H1 (cell line): Measurements from ENCODE around the gene RD3L. TPM values are rescaled to one million over a fixed set of nuclear protein-coding genes. Genes with fewer than 3 reads are reported as not detected.
A peak's percentile ranks its signal among the peaks of the same experiment; 100 is the strongest.

Experiments used
- CTCF ChIA-PET: fragments of 300-600 bp; sonication (Branson Sonifier 250); formaldehyde crosslinking; loops from one replicate; lab custom pipeline; 2021; ENCODE audit not compliant: partially characterized antibody; lab: Charles Lee
- POLR2A ChIA-PET: fragments of 300-600 bp; sonication (Branson Sonifier 250); formaldehyde crosslinking; loops from one replicate; lab custom pipeline; 2021; ENCODE audit warnings: inconsistent platforms; ENCODE audit not compliant: partially characterized antibody; lab: Charles Lee
- DNase-seq, 2 experiments: peaks; one replicate each; pipeline versions ENCODE4 v3.0.0 to v3.0.0-alpha.2; 2010 to 2022; ENCODE audit warnings: low spot score in 2 of 2, low read depth in 1 of 2, mixed read lengths in 1 of 2
- FAIRE-seq: peaks from 2 replicates; lab custom pipeline; 2011; peaks lifted over from hg19 to GRCh38; lab: Jason Lieb, UNC
- H2AFZ ChIP-seq: 2 replicates; pipeline ENCODE4 v1.8.1; 2012; ENCODE audit warnings: low read length, inconsistent platforms
- H2AK5ac ChIP-seq: 2 replicates; pipeline ENCODE4 v1.6.1; 2013; ENCODE audit warnings: low read depth, low read length
- H2BK120ac ChIP-seq: replicated peaks from 2 replicates; pipeline ENCODE3; 2013; ENCODE audit warnings: low read depth, low read length, inconsistent platforms
- H2BK12ac ChIP-seq: 2 replicates; pipeline ENCODE4 v1.6.1; 2013; ENCODE audit warnings: low read depth, low read length
- H2BK15ac ChIP-seq: 2 replicates; pipeline ENCODE4 v1.6.1; 2013; ENCODE audit warnings: low read length
- H2BK20ac ChIP-seq: 2 replicates; pipeline ENCODE4 v1.6.1; 2013; ENCODE audit warnings: low read length
- H2BK5ac ChIP-seq: 2 replicates; pipeline ENCODE4 v1.6.1; 2013; ENCODE audit warnings: low read depth, low read length
- H3K14ac ChIP-seq: 2 replicates; pipeline ENCODE4 v1.6.1; 2013; ENCODE audit warnings: inconsistent platforms; ENCODE audit not compliant: insufficient read length
- H3K18ac ChIP-seq: 2 replicates; pipeline ENCODE4 v1.6.1; 2013; ENCODE audit warnings: low read length; ENCODE audit errors: extremely low read depth
- H3K23ac ChIP-seq: 2 replicates; pipeline ENCODE4 v1.6.1; 2013; ENCODE audit warnings: inconsistent platforms; ENCODE audit not compliant: insufficient read length
- H3K23me2 ChIP-seq: 2 replicates; pipeline ENCODE4 v1.6.1; 2013; ENCODE audit warnings: low read depth, low read length
- H3K27ac ChIP-seq: 2 replicates; pipeline ENCODE4 v1.6.1; 2011; ENCODE audit warnings: low read depth, low read length, inconsistent platforms
- H3K27me3 ChIP-seq, 4 experiments: replicated peaks in 1 of 4; 1 replicate in 1 of 4; 2 replicates in 3 of 4; pipeline versions ENCODE4 v1.6.1 to v1.8.1; 2011 to 2013; ENCODE audit warnings: low read length in 3 of 4, mild to moderate bottlenecking in 3 of 4, inconsistent platforms in 2 of 4, mixed read lengths in 2 of 4, moderate library complexity in 1 of 4; ENCODE audit not compliant: control insufficient read depth in 3 of 4, insufficient read depth in 3 of 4; ENCODE audit errors: extremely low read depth in 1 of 4
- H3K36me3 ChIP-seq, 4 experiments: 2 replicates each; pipeline versions ENCODE4 v1.6.1 to v1.8.1; 2011 to 2013; ENCODE audit warnings: mild to moderate bottlenecking in 4 of 4, low read length in 3 of 4, moderate library complexity in 2 of 4, control low read depth in 1 of 4, inconsistent platforms in 1 of 4; ENCODE audit not compliant: insufficient read depth in 4 of 4, control insufficient read depth in 2 of 4
- H3K4ac ChIP-seq: replicated peaks from 2 replicates; pipeline ENCODE3; 2013; ENCODE audit warnings: low read length, low read depth, mixed read lengths, inconsistent platforms; ENCODE audit not compliant: insufficient read length
- H3K4me1 ChIP-seq, 4 experiments: replicated peaks in 1 of 4; 1 replicate in 1 of 4; 2 replicates in 3 of 4; pipeline versions ENCODE4 v1.6.1 to v1.8.1; 2011 to 2013; ENCODE audit warnings: low read length in 3 of 4, inconsistent platforms in 2 of 4, mixed read lengths in 1 of 4; ENCODE audit not compliant: insufficient read depth in 4 of 4, control insufficient read depth in 3 of 4
- H3K4me2 ChIP-seq, 2 experiments: 2 replicates each; pipeline versions ENCODE4 v1.6.1 to v1.8.1; 2011 to 2013; ENCODE audit warnings: low read depth in 2 of 2, low read length in 2 of 2, control low read depth in 1 of 2, inconsistent platforms in 1 of 2, mild to moderate bottlenecking in 1 of 2; ENCODE audit not compliant: insufficient read depth in 1 of 2
- H3K4me3 ChIP-seq, 4 experiments: fragments of 200-600, 300-600 bp in 1 of 4; sonication (generic), shearing (Covaris generic), sonication (Bioruptor Twin) in 1 of 4; 2 replicates each; pipeline versions ENCODE4 v1.5.1 to v1.8.1; 2011 to 2016; ENCODE audit warnings: low read length in 4 of 4, low read depth in 3 of 4, control low read depth in 2 of 4, inconsistent platforms in 2 of 4, mild to moderate bottlenecking in 2 of 4, mixed read lengths in 1 of 4, moderate library complexity in 1 of 4; ENCODE audit not compliant: insufficient read depth in 2 of 4; ENCODE audit errors: extremely low read depth in 1 of 4
- H3K56ac ChIP-seq: replicated peaks from 2 replicates; pipeline ENCODE3; 2013; ENCODE audit warnings: low read depth, mild to moderate bottlenecking, mixed read lengths, low read length, inconsistent platforms; ENCODE audit not compliant: insufficient read length
- H3K79me1 ChIP-seq: 2 replicates; pipeline ENCODE4 v1.6.1; 2013; ENCODE audit warnings: low read depth, low read length, control low read depth
- H3K79me2 ChIP-seq, 2 experiments: 2 replicates each; pipeline versions ENCODE4 v1.6.1 to v1.8.1; 2012 to 2013; ENCODE audit warnings: low read length in 2 of 2, mild to moderate bottlenecking in 2 of 2, inconsistent platforms in 1 of 2; ENCODE audit not compliant: insufficient read depth in 2 of 2, control insufficient read depth in 1 of 2
- H3K9ac ChIP-seq, 4 experiments: replicated peaks in 1 of 4; 1 replicate in 1 of 4; 2 replicates in 3 of 4; pipeline versions ENCODE4 v1.6.1 to v1.8.1; 2011 to 2013; ENCODE audit warnings: low read depth in 3 of 4, low read length in 3 of 4, control low read depth in 2 of 4, mild to moderate bottlenecking in 2 of 4, moderate library complexity in 2 of 4, inconsistent platforms in 1 of 4; ENCODE audit errors: extremely low read depth in 1 of 4
- H3K9me3 ChIP-seq, 2 experiments: 2 replicates each; pipeline versions ENCODE4 v1.6.1 to v1.8.1; 2012 to 2013; ENCODE audit warnings: mild to moderate bottlenecking in 2 of 2, moderate library complexity in 2 of 2, control low read depth in 1 of 2, inconsistent platforms in 1 of 2, low read depth in 1 of 2, low read length in 1 of 2, mixed read lengths in 1 of 2; ENCODE audit not compliant: insufficient read depth in 2 of 2
- H4K20me1 ChIP-seq, 2 experiments: replicated peaks in 1 of 2; 2 replicates each; pipeline versions ENCODE3 to v1.8.1; 2011 to 2013; ENCODE audit warnings: inconsistent platforms in 2 of 2, low read length in 2 of 2, mild to moderate bottlenecking in 1 of 2; ENCODE audit not compliant: insufficient read depth in 2 of 2, control insufficient read depth in 1 of 2
- H4K5ac ChIP-seq: 2 replicates; pipeline ENCODE4 v1.6.1; 2013; ENCODE audit warnings: low read length, low read depth, mixed read lengths, inconsistent platforms; ENCODE audit not compliant: insufficient read length
- H4K8ac ChIP-seq: 2 replicates; pipeline ENCODE4 v1.8.0; 2013; ENCODE audit warnings: mild to moderate bottlenecking, moderate library complexity, low read length, inconsistent platforms; ENCODE audit not compliant: insufficient read depth; ENCODE audit errors: extremely low read depth
- H4K91ac ChIP-seq: replicated peaks from 2 replicates; pipeline ENCODE3; 2013; ENCODE audit warnings: low read length, mixed read lengths, inconsistent platforms; ENCODE audit not compliant: insufficient read length
- CREB1 ChIP-seq: IDR thresholded peaks from 2 replicates; pipeline ENCODE4 v1.6.1; 2012; ENCODE audit warnings: inconsistent platforms
- CTBP2 ChIP-seq: IDR thresholded peaks from 2 replicates; pipeline ENCODE4 v1.7.0; 2011; ENCODE audit warnings: borderline replicate concordance, mild to moderate bottlenecking, moderate library complexity, mixed read lengths, low read length; ENCODE audit not compliant: insufficient read depth, insufficient read length
- CTCF ChIP-seq, 3 experiments: IDR thresholded peaks; 1 replicate in 2 of 3; 2 replicates in 1 of 3; pipeline versions ENCODE4 v1.5.1 to v1.6.1; 2011; ENCODE audit warnings: low read length in 3 of 3, mild to moderate bottlenecking in 3 of 3, inconsistent platforms in 2 of 3, low read depth in 1 of 3, moderate library complexity in 1 of 3; ENCODE audit not compliant: insufficient read depth in 1 of 3; ENCODE audit errors: control extremely low read depth in 1 of 3
- JUN ChIP-seq: IDR thresholded peaks from 2 replicates; pipeline ENCODE4 v1.6.1; 2011; ENCODE audit warnings: low read depth, mild to moderate bottlenecking, improper control_type of control experiment, low read length
- POLR2A ChIP-seq, 2 experiments: IDR thresholded peaks; 1 replicate in 1 of 2; 2 replicates in 1 of 2; pipeline ENCODE4 v1.6.1; 2011; ENCODE audit warnings: low read depth in 2 of 2, low read length in 2 of 2, mild to moderate bottlenecking in 2 of 2; ENCODE audit errors: control extremely low read depth in 1 of 2
- POLR2AphosphoS5 ChIP-seq: IDR thresholded peaks from 2 replicates; pipeline ENCODE4 v1.6.1; 2011; ENCODE audit warnings: low read depth, low read length
- RXRA ChIP-seq: IDR thresholded peaks from 2 replicates; pipeline ENCODE4 v1.6.1; 2011; ENCODE audit warnings: low read depth, mild to moderate bottlenecking, low read length, moderate library complexity; ENCODE audit not compliant: insufficient read depth
- SIX5 ChIP-seq: IDR thresholded peaks from 2 replicates; pipeline ENCODE4 v1.6.1; 2011; ENCODE audit warnings: mild to moderate bottlenecking, low read depth, low read length
- TAF1 ChIP-seq: IDR thresholded peaks from 2 replicates; pipeline ENCODE4 v1.6.1; 2011; ENCODE audit warnings: mild to moderate bottlenecking, low read depth, low read length
- TBP ChIP-seq: IDR thresholded peaks from 2 replicates; pipeline ENCODE4 v1.6.1; 2011; ENCODE audit warnings: low read depth, low read length, improper control_type of control experiment
- USF2 ChIP-seq: IDR thresholded peaks from 2 replicates; pipeline ENCODE4 v1.6.1; 2011; ENCODE audit warnings: low read length, improper control_type of control experiment
- WGBS, 2 experiments: shearing (Covaris generic) in 1 of 2; methylation state at CpG; one replicate each; pipeline versions ENCODE4 v1.1.6 to v1.1.7; 2013 to 2015; ENCODE audit warnings: low lambda C conversion rate in 2 of 2, mixed read lengths in 2 of 2, inconsistent platforms in 1 of 2, low coverage in 1 of 2, missing lambda C conversion rate in 1 of 2; ENCODE audit not compliant: insufficient replicate concordance in 2 of 2, insufficient coverage in 1 of 2, insufficient read length in 1 of 2; ENCODE audit errors: extremely low coverage in 1 of 2, missing lambda C conversion rate in 1 of 2; 5-methylcytosine and 5-hydroxymethylcytosine counted together
- polyA plus RNA-seq, 7 experiments: library from polyadenylated mRNA; depleted of rRNA in 3 of 7; stranded (reverse) in 5 of 7; unstranded in 2 of 7; fragments of >200 nt in 5 of 7; fragments of 200-250 nt in 2 of 7; gene quantifications; 1 replicate in 5 of 7; 2 replicates in 1 of 7; 4 replicates in 1 of 7; pipeline versions ENCODE4 v1.2.1 to v1.2.3, GENCODE V29; 2011 to 2013; ENCODE audit warnings: missing spikeins in 2 of 7, mixed read lengths in 2 of 7
- total RNA-seq: library from RNA; stranded (reverse); fragmentation: NEBNext Ultra II Directional; extraction: Animal tissue kit (Norgen Biotek cat#: 25700); gene quantifications from 2 replicates; pipeline ENCODE4 v1.2.1, GENCODE V29; 2021

The RD3L gene
- total and polyA plus RNA-seq, 2 of the 8 experiments (the other 6 are each of a cell fraction or from before 2014, with no cell fraction given), result not detected

- FAIRE-seq, result no peak
- Histone ChIP-seq H3K79me1 (peaks cover 4% of the 10 kb centered on the region; the same call in 1 of the 2 replicates), H3K18ac (no peak overlapping the region), H3K23me2 (peaks cover 4% of the 10 kb centered on the region), H3K4me1 (0 out of 7 replicates have a peak, but pooled peaks cover 0 to 4% (median 0%) of the 10 kb centered on the region in 4 experiments), H4K5ac (no peak overlapping the region), H3K56ac (no peak overlapping the region), H4K91ac (no peak overlapping the region), H3K27me3 (no peaks in the 10 kb centered on the region), H2BK120ac (no peak overlapping the region), H2BK12ac (no peak overlapping the region), H3K4ac (no peak overlapping the region), H3K14ac (no peak overlapping the region), H3K9ac (no peak overlapping the region), H2AFZ (no peak overlapping the region), H2AK5ac (no peak overlapping the region), H3K23ac (no peak overlapping the region), H2BK15ac (no peak overlapping the region), H3K4me2 (no peak overlapping the region), H3K79me2 (peaks cover 4 to 20% of the 10 kb centered on the region in 2 experiments; a peak in 3 of 4 replicates), H2BK20ac (no peak overlapping the region), H3K27ac (no peak overlapping the region), H3K36me3 (no peaks in the 10 kb centered on the region), H3K4me3 (no peak overlapping the region), H4K20me1 (no peaks in the 10 kb centered on the region), H3K9me3 (peaks cover 0 to 5% of the 10 kb centered on the region in 2 experiments; a peak in 1 of 4 replicates), H2BK5ac (no peak overlapping the region), H4K8ac (peak overlapping the region; percentile 45; the same call in 1 of the 2 replicates)
- POLR2A ChIA-PET, result no interaction called here
- CTCF ChIA-PET, result interaction anchor here (0.6 to 8.7 kb wide), 9 partner anchors 14 to 188 kb away, joined by 3 to 47 read pairs (median 4); partner anchors contain the start of gene RD3L
- DNase-seq, result no peak
- 85% methylated on average over 6 of the region's 6 CpGs; no CpG with 5 or more reads in 1 of the 2 experiments for WGBS, 2 experiments
- TF ChIP-seq USF2 (no peak), SIX5 (no peak), POLR2A (IDR thresholded peaks at IDR 0.05; ENCODE audit: control extremely low read depth in 1 of 2, low read depth in 2 of 2, low read length in 2 of 2) (no peak), RXRA (no peak), JUN (no peak), CTBP2 (no peak), TBP (no peak), CREB1 (no peak), CTCF (IDR thresholded peaks at IDR 0.05; ENCODE audit: control extremely low read depth in 1 of 3, insufficient read depth in 1 of 3, low read depth in 1 of 3, low read length in 3 of 3) (no peak), TAF1 (no peak), POLR2AphosphoS5 (no peak)
Observed at GRCh38 chr14:103923863-103924262, 18.5 kb downstream of the RD3L start.
